Subcutaneous adipose tissue (tissue), 4 donors: Measurements from ENCODE around the gene PHAF1. TPM values are rescaled to one million over a fixed set of nuclear protein-coding genes. Genes with fewer than 3 reads are reported as not detected.

Source experiments
- total RNA-seq, 4 donors: library from RNA; depleted of rRNA; stranded (reverse); fragments of >200 nt; gene quantifications; one replicate each; pipeline ENCODE4 v1.1.0, GENCODE V29; 2016
- TF ChIP-seq, protein P1 (sequence below): fragments of 450-650 bp; IDR thresholded peaks from one replicate; pipeline ENCODE4 v1.5.1; 2016; ENCODE audit warnings: low read depth, mild to moderate bottlenecking, control low read depth, antibody characterized with exemption, moderate library complexity

PHAF1 gene
- total RNA-seq, 4 donors from 2014 or later: 15.1 to 30.1 (median 19.1) TPM

DNA sequence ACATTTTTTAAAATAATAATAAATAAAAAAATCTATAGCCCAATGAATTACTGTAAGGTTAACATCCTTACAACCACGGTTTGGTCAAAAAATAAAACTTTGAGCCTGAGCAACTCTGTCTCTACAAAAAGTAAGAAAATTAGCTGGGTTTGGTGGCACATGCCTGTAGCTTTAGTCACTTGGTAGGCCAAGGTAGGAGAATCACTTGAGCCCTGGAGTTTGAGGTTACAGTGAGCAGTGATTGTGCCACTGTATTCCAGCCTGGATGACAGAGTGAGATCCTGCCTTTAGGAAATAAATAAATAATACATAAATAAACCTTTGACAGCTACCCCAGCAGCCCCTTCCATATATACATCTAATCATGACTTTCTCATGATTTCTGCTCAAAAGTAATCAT, 26.9 kb upstream of the PHAF1 start:
- TF ChIP-seq, protein P1, sequence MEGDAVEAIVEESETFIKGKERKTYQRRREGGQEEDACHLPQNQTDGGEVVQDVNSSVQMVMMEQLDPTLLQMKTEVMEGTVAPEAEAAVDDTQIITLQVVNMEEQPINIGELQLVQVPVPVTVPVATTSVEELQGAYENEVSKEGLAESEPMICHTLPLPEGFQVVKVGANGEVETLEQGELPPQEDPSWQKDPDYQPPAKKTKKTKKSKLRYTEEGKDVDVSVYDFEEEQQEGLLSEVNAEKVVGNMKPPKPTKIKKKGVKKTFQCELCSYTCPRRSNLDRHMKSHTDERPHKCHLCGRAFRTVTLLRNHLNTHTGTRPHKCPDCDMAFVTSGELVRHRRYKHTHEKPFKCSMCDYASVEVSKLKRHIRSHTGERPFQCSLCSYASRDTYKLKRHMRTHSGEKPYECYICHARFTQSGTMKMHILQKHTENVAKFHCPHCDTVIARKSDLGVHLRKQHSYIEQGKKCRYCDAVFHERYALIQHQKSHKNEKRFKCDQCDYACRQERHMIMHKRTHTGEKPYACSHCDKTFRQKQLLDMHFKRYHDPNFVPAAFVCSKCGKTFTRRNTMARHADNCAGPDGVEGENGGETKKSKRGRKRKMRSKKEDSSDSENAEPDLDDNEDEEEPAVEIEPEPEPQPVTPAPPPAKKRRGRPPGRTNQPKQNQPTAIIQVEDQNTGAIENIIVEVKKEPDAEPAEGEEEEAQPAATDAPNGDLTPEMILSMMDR: no peak

DNA sequence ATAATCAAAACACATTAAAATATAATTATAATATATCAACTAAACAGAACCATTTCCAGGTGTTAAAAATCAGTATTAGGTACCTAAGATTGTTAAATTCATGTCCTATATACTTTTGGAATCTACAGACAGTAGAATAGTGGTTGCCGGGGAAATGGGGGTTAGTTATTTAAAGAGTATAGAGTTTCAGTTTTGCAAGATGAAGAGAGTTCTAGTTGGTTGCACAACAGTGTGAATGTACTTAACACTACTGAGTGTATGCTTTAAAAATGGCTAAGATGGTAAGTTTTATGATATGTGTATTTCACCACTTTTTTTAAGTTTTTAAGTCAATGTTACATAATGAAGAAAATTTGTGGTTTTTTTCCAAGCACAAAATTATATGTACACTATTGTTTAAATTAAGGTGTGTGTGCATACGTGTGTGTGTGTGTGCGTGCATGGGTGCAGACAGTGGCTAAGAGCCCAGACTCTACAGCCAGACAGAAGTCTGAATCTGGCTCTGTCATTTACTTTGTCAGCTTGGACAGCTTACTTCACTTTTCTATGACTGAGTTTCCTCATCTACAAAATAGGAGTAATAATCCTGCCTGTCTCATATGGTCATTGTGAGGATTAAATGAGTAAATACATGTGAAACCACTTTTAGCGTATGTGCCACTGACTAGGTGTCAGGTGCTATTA, 25.3 kb upstream of the PHAF1 start:
- TF ChIP-seq, protein P1: no peak

DNA sequence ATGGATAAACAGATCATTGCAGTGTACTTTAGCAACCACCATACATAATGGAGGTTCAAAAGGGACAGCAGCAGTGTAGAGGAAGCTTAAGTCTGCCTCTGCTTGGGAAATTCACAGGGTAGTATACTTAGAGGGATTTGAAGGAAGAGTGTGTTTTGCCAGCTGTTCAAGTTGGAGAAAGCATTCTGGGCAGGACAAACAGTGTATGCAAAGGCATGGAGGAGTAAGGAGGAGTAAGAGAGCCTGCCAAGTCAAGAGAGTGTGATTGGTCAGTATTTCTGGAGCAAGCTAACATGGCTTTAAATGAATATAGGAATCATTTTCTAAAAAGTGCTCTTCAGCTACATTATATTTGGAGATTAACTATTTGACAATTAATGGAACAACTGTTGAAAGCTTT, 22.9 kb upstream of the PHAF1 start:
- TF ChIP-seq, protein P1: no peak

DNA sequence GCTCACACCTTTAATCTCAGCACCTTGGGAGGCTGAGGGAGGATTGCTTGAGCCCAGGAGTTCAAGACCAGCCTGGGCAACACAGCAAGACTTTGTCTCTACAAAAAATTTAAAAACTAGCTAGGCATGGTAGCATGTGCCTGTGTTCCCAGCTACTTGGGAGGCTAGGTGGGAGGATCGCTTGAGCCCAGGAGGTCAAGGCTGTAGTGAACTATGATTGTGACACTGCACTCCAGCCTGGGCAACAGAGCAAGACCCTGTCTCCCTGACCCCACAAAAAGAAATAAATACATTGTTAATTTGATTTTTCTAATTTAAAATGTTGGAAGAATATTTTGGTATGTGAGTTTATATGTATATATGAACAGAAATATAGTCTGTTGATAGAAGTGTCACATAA, 22.4 kb upstream of the PHAF1 start:
- TF ChIP-seq, protein P1: no peak

GRCh38 chr16:67087803-67088202, 21.9 kb upstream of the PHAF1 start:
- TF ChIP-seq, protein P1: no peak

- TF ChIP-seq, protein P1: no peak
Observed at GRCh38 chr16:67088551-67088950, 21.2 kb upstream of the PHAF1 start.

GRCh38 chr16:67089101-67089500, 20.6 kb upstream of the PHAF1 start:
- TF ChIP-seq, protein P1: no peak
